BJ (cell line): ENCODE results near the gene SGCA. TPM values are rescaled to one million over a fixed set of nuclear protein-coding genes. Genes with fewer than 3 reads are reported as not detected.

Experiments used
- CTCF ChIA-PET: fragments of 350-600 bp; formaldehyde crosslinking; extraction: SDS; loops from one replicate; lab custom pipeline; 2021; ENCODE audit warnings: antibody characterized with exemption, inconsistent platforms; lab: Yijun Ruan, JAX
- POLR2A ChIA-PET: fragments of 300-600 bp; sonication (Branson Sonifier 250); formaldehyde crosslinking; extraction: SDS; loops from one replicate; lab custom pipeline; 2021; ENCODE audit warnings: antibody characterized with exemption; lab: Charles Lee
- DNase-seq: peaks from one replicate; pipeline ENCODE4 v3.0.0-alpha.2; 2011; ENCODE audit warnings: low read depth
- H3K27me3 ChIP-seq: 2 replicates; pipeline ENCODE4 v1.6.0; 2011; ENCODE audit warnings: low read length; ENCODE audit not compliant: control insufficient read depth, insufficient read depth
- H3K36me3 ChIP-seq: 2 replicates; pipeline ENCODE4 v1.5.1; 2011; ENCODE audit warnings: low read length; ENCODE audit not compliant: control insufficient read depth, insufficient read depth
- H3K4me3 ChIP-seq: 2 replicates; pipeline ENCODE4 v1.5.1; 2011; ENCODE audit warnings: low read depth, mild to moderate bottlenecking, control low read depth, low read length
- CTCF ChIP-seq: IDR thresholded peaks from 2 replicates; pipeline ENCODE4 v1.5.1; 2011; ENCODE audit warnings: low read depth, mild to moderate bottlenecking, control low read depth, inconsistent platforms, low read length, moderate library complexity; ENCODE audit not compliant: insufficient read depth
- polyA plus RNA-seq: library from polyadenylated mRNA; depleted of rRNA; stranded (reverse); fragments of >200 nt; gene quantifications from 2 replicates; pipeline ENCODE4 v1.2.3, GENCODE V29; 2011

Gene SGCA
- polyA plus RNA-seq, 1 experiment, result 0.40 TPM

GRCh38 chr17:50146230-50146926 lies 19.4 kb upstream of the SGCA start:
- H3K4me3 ChIP-seq, result peak overlapping the region; percentile 67
- DNase-seq, result no peak
- ChIA-PET POLR2A (no interaction called here), CTCF (interaction anchor here (0.6 to 4.4 kb wide), 15 partner anchors 10 to 150 kb away, joined by 3 to 20 read pairs (median 4); no protein-coding TSS in a partner anchor)
- no peaks in the 10 kb centered on the region for H3K27me3 ChIP-seq
- peak; percentile 33 for TF ChIP-seq CTCF
- peaks cover 28% of the 10 kb centered on the region for H3K36me3 ChIP-seq

DNA sequence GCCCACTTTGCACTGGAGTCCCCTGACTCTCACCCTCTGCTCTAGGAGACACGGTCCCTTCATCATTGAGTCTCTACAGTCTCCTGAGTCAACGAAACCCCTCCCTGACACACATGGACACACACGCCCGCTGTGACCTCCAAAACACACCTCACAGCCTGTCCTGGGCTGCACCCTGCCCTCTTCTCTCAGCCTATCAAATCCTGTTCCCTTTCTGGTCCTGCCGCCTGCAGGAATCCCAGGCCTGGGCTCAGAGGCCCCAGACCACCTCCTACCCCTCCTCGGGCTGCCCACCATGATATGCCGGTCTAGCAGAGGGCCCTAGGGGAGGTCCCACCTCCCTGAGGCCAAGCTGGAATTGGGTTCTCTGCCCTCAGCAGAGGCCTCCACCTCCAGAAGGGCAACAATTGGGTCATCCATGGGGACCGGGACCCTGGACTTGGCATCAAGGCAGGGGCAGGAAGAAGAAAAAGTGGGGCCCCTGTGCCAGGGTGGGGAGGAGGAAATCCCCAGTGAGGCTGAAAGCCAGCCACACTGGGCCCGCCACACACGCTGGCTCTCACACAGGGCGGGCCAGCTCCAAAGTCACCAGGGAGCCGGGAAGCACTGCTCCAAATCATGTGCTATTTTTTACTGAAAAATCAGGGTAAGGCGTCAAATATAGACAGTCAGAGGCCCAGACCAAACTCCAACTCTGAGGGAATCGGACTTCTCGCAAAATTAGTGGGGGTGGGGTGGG lies 18.7 kb upstream of the SGCA start:
- Histone ChIP-seq H3K4me3 (peak overlapping the region; percentile 67), H3K27me3 (no peaks in the 10 kb centered on the region), H3K36me3 (peaks cover 23% of the 10 kb centered on the region)
- POLR2A ChIA-PET, result interaction anchor here (0.7 kb wide), 1 partner anchor 117 kb away, joined by 18 read pairs; no protein-coding TSS in a partner anchor
- TF ChIP-seq CTCF, result no peak
- DNase-seq, result no peak
- CTCF ChIA-PET, result interaction anchor here (0.6 to 4.4 kb wide), 11 partner anchors 7 to 149 kb away, joined by 3 to 20 read pairs (median 6); partner anchors contain the start of gene PDK2

DNA sequence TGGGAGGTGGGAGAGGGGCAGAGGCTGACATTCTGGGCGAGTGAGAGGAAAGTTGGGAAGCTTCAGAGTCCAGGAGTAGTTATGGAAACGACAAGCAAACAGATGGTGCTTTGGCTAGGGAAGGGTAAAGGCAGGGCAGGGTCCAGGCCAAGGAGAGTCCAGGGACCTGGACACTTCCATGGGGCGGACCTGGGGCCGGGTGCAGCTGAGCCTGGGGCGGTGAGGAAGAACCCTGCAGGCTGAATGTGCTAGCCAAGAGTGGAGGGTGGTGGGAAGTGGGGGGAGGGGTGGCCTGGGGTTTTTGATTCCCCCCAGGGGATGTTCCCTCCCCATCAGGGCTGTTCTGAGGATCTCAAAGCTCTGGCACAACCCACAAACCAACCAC lies 18.0 kb upstream of the SGCA start:
- H3K36me3 ChIP-seq, result peaks cover 17% of the 10 kb centered on the region
- no peak for DNase-seq
- ChIA-PET CTCF (interaction anchor here (0.5 to 4.4 kb wide), 9 partner anchors 8 to 146 kb away, joined by 3 to 20 read pairs (median 6); partner anchors contain the start of gene PDK2), POLR2A (no interaction called here)
- TF ChIP-seq CTCF, result no peak
- H3K4me3 ChIP-seq, result peak overlapping the region; percentile 67
- H3K27me3 ChIP-seq, result no peaks in the 10 kb centered on the region

DNA sequence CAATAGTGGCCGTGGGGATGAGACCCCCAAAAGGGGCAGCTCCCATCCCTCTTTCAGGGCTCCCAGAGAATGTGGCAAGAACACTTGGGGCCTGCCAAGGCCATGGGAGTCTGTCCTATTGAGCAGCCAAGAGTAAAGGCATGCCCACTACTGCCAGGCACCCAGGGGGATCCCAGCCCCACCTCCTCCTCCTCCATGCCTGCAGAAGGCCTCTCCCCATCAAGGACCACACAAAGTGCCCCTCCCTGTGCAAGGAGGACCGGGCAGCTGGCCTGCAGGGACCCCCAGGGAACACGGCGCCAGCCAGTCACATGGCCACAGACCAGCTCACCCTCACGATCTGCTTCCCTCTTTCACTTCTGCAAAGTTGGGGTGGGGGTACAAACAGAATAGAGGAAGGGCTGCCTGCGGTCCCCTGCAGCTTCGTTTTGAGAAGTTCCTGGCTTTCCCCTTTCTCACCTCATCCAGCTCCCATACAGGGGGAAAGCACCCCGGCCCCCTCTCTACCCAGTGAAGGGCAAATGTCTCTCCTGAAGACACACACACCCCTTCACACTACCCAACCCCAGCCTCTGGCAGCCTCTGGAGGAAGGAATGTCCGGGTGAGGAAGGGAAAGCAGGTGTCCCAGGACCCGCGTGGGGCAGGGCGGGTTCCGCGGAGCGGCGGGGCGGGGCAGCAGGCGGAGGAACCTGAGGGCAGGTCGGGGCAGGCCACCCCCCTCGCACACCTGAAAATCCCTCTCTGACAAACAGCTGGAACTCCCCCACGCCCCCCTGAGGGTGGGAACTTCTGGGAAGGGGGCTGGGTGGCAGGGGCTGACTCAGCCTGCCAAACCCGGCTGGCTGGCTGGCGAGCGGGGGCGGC lies 17.3 kb upstream of the SGCA start:
- Histone ChIP-seq H3K4me3 (peak overlapping the region; percentile 67), H3K36me3 (peaks cover 11% of the 10 kb centered on the region), H3K27me3 (no peaks in the 10 kb centered on the region)
- ChIA-PET POLR2A (no interaction called here), CTCF (interaction anchor here (0.5 to 4.4 kb wide), 8 partner anchors 8 to 145 kb away, joined by 3 to 20 read pairs (median 5); partner anchors contain the start of gene PDK2)
- DNase-seq, result no peak
- peak; percentile 56 for TF ChIP-seq CTCF
